ENCODE data around the gene GZMM. TPM values are rescaled to one million over a fixed set of nuclear protein-coding genes. Genes with fewer than 3 reads are reported as not detected.

Gene GZMM
- total RNA-seq, 4 donors from 2014 or later = 2.8 to 4.0 TPM; not detected in 2

DNA sequence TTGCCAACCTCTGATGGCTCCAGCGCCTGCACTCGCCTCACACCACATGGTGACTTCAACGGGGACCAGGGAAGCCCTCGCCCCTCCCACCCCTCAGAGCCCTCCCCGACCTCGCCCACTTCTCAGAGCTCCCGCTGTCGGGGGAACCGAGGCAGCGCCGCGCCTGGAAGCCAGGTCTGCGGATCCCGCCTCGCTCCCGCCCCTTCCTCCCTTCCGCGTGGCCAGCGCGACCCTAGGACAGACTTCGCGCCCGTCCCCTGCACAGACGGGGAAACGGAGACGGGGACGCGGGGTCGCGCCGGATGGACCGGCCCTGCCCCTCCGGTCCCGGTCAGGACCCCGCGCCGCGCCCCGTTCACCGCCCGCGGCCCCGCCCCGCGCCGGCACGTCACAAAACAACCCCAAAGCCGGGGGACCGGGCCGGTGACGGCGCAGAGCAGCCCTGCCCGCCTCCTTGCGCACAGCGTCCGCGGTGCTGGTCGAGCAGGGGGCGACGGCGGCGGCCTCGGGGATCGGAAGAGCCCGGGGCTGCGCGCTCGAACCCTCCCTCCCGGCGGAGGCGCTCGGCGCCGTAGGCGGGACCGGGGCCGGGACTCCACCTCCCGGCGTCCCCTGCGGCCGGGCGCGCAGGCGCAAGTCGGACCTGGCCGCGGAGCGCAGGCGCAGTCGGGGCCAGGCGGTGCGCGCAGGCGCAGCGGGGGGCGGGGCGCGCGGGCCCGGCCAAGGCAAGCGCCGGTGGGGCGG lies 12.7 kb upstream of the GZMM start:
- peak; percentile 72 to 91 (median 91) for DNase-seq
- no peaks in the 10 kb centered on the region for H3K9me3 ChIP-seq
- H3K27me3 ChIP-seq = no peaks in the 10 kb centered on the region
- H3K4me3 ChIP-seq = peak overlapping the region; percentile 84 to 100 (median 98)
- H3K36me3 ChIP-seq = peaks cover 0 to 10% (median 0%) of the 10 kb centered on the region in 3 donors
- H3K4me1 ChIP-seq = peaks cover 4 to 22% (median 17%) of the 10 kb centered on the region in 4 donors
- peak overlapping the region; percentile 95 to 98 (median 97) for H3K27ac ChIP-seq
- TF ChIP-seq POLR2A (IDR thresholded peaks at IDR 0.05) (peak in 1 of 2 donors; percentile 57), CTCF (IDR thresholded peaks at IDR 0.05) (no peak)

DNA sequence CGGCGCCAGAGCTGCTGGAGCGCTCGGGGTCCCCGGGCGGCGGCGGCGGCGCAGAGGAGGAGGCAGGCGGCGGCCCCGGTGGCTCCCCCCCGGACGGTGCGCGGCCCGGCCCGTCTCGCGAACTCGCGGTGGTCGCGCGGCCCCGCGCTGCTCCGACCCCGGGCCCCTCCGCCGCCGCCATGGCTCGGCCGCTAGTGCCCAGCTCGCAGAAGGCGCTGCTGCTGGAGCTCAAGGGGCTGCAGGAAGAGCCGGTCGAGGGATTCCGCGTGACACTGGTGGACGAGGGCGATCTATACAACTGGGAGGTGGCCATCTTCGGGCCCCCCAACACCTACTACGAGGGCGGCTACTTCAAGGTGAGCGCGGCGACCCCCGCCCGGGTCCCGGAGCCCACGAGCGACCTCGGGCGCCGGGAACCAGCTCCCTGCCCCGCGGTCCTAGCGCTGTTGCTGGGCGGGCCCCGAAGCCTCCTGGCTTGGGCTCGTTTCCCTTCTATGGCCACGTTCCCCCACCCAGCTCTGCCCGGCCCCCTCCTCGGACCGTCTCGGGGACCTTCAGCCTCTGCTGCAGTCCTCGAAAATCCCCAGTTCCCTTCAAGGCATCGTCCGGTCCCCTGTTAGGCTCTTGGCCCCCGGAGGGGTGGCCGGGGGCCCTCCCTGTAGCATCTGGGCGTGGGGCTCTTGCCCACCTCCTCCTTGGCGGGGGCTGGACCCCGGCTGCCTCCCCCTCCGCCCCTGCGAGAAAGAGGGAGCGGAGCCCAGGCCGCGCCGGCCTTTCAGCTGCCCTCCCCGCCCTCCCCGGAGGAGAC lies 11.9 kb upstream of the GZMM start, which contains the start of gene CDC34:
Gene CDC34, plus strand, starts transcription at position 8 of the 808 bp plus-strand sequence. Its CDS starts 172 bp downstream, at position 180.
- Histone ChIP-seq H3K4me1 (peaks cover 4 to 22% (median 17%) of the 10 kb centered on the region in 4 donors), H3K27ac (peak within 1 kb of the TSS; percentile 95 to 98 (median 97)), H3K9me3 (no peaks in the 10 kb centered on the region), H3K27me3 (no peaks in the 10 kb centered on the region), H3K36me3 (peaks cover 0 to 18% (median 0%) of the 10 kb centered on the region in 3 donors), H3K4me3 (peak within 1 kb of the TSS; percentile 84 to 100 (median 98))
- TF ChIP-seq CTCF (IDR thresholded peaks at IDR 0.05) (no peak), POLR2A (IDR thresholded peaks at IDR 0.05) (peak in 1 of 2 donors; percentile 88)
- no peak for DNase-seq

- no peaks in the 10 kb centered on the region for H3K27me3 ChIP-seq
- peak overlapping the region; percentile 84 to 100 (median 98) for H3K4me3 ChIP-seq
- H3K9me3 ChIP-seq = no peaks in the 10 kb centered on the region
- TF ChIP-seq CTCF (IDR thresholded peaks at IDR 0.05) (peak in 5 of 6 experiments; percentile 17 to 58 (median 39)), POLR2A (IDR thresholded peaks at IDR 0.05) (no peak)
- H3K4me1 ChIP-seq = peaks cover 4 to 22% (median 17%) of the 10 kb centered on the region in 4 donors
- H3K36me3 ChIP-seq = peaks cover 0 to 22% (median 0%) of the 10 kb centered on the region in 3 donors
- H3K27ac ChIP-seq = peak overlapping the region; percentile 85 to 98 (median 97)
- peak in 2 of 3 donors; percentile 70 to 71 for DNase-seq
Measured at GRCh38 chr19:532561-533363, 11.1 kb upstream of the GZMM start.

GRCh38 chr19:533364-534058 lies 10.3 kb upstream of the GZMM start:
- DNase-seq = no peak
- H3K27me3 ChIP-seq = no peaks in the 10 kb centered on the region
- H3K9me3 ChIP-seq = no peaks in the 10 kb centered on the region
- H3K4me3 ChIP-seq = peak overlapping the region; percentile 84 to 100 (median 98)
- peak overlapping the region; percentile 85 to 98 (median 97) for H3K27ac ChIP-seq
- H3K4me1 ChIP-seq = peaks cover 4 to 22% (median 17%) of the 10 kb centered on the region in 4 donors
- no peak for TF ChIP-seq POLR2A (IDR thresholded peaks at IDR 0.05)
- TF ChIP-seq CTCF (IDR thresholded peaks at IDR 0.05) = no peak
- H3K36me3 ChIP-seq = peaks cover 0 to 30% (median 0%) of the 10 kb centered on the region in 3 donors

Data from Peyer's patch (tissue), 4 donors.